GM18499 (cell line): ENCODE measurements around the gene GPBP1.
"Not testable (repeated sequence)": the region's sequence is repeated elsewhere in the genome, so short reads cannot be mapped to it uniquely, and the experiment has no call there.

ENCODE experiments used
- ATAC-seq: cut with Tn5 transposase; IDR thresholded peaks from one replicate; pipeline ENCODE4 v1.9.1; 2021; ENCODE audit warnings: moderate number of reproducible peaks; ENCODE audit not compliant: insufficient read depth, unreplicated experiment

GPBP1 gene, protein sequence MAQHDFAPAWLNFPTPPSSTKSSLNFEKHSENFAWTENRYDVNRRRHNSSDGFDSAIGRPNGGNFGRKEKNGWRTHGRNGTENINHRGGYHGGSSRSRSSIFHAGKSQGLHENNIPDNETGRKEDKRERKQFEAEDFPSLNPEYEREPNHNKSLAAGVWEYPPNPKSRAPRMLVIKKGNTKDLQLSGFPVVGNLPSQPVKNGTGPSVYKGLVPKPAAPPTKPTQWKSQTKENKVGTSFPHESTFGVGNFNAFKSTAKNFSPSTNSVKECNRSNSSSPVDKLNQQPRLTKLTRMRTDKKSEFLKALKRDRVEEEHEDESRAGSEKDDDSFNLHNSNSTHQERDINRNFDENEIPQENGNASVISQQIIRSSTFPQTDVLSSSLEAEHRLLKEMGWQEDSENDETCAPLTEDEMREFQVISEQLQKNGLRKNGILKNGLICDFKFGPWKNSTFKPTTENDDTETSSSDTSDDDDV

DNA sequence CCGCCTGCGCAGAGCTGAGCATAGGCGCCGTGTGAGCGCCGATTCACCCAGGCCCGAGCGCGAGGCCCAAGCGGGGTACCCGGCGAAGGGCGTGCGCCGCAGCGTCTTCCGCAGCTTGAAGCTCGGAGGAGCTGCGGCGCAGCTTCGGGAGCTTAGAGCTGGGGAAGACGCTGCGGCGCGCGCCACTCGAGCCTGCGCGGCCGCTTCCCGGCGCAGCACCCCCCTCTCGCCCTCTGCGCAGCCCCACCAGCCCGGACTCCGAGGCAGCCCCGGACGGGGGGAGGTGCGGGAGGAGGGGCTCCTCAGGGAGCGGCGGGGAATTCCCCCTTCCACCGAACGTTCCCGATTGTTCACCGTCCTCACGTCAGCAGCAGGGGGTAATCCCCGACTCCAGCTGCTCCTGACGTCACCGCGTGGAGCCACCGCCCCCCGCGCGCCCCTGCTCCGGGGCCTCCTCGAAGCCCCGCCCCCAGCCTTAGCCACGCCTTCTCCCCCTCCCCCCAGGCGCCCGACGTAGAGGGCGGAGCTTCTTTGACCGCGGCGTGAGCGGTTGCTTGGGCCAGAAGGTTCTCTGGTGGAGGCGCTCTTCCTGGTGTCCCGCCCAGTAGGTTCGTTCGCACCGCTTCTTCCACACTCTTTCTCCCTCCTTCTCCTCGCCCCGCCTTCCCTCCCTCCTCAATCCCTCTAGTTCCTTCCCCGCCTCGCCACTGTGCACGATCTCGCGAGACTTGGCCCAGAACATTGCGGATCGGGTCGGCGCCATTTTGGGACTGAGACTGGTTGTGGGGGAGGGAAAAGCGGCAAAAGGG is at the start of gene GPBP1:
Gene GPBP1, plus strand, starts transcription at position 741 of the 809 bp plus-strand sequence. CDS start 40,072 bp downstream, outside the sequence.
- ATAC-seq = peak; percentile 37

DNA sequence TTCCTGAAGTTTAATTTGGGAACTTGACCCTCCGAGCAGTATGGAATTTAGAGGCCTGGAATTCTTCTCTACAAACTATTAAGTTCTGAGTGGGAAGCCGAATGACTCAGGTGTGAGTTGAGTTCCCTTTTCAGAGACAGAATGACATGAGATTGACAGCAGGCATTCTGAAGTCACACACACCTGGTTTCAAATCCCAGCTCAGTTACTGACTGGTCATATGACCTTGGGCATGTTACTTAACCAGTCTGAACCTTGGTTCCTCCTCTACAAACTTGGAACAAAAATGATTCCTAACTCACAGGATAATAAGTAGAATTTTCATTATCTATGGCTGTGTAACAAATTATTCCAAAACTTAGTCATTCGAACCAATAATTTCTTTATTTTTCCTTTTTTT is 45.5 kb upstream of the GPBP1 start:
- no peak for ATAC-seq

- no peak for ATAC-seq
These were observed 40.3 kb upstream of the GPBP1 start for GRCh38 chr5:57133574-57133973.

DNA sequence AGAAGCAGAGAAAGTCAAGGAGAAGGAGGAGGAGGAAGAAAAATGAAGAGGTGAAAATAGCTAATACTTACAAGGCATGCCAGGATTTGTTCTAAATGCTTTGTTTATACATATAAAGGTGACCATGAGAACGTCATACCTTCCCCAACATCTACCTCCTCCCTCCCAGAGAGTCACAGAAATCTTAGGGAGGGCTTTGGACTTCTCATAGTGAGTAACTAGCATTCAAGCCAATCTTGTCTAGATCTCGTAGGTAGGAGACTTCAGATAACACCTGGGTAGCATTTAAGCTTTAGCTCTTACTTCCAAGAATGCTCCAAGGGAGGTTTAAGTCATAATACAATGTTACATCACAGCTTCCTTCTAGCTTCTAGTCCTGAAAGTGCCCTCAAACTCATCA is 36.5 kb upstream of the GPBP1 start:
- no peak for ATAC-seq

DNA sequence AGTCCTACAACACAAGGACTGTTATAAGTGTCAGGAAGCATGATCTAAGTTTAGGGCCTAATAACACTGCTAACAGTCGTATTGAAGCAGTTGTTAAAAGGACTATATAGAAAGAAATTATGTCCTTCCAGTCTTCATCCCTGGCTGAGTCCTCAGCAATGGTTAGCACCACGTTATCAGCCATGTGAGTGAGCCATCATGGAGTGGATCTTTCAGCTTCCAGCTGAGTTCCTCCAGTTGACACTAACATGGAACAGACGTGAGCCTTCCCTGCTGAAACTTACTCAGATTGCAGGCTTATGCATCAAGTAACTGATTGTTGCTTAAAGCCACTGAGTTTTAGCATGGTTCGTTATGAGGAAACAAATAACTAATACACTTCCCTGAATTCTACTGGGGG is 21.5 kb upstream of the GPBP1 start:
- ATAC-seq = no peak

- ATAC-seq = no peak
These were observed 18.8 kb upstream of the GPBP1 start for GRCh38 chr5:57155033-57155432.

DNA sequence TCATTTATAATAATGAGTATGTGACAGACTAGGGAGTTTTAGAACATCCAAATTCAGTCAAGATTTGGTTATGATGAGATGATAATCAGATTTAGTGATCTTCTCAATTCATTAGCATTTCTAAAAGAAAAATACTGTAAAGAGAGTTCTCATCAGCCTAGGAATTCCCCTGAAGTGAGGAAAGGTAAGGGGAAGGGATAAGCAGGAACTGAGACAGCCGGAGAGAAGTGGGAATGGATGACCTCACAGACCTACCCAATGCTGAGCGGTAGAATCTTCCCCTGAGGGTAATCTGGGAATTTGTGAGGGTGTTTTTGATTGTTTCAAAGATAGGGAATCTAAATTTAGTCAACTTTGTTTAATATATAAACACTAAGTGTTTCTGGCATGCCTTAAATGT is 16.7 kb upstream of the GPBP1 start:
- ATAC-seq = no peak

- ATAC-seq = no peak
These were observed 16.2 kb upstream of the GPBP1 start for GRCh38 chr5:57157666-57158065.

- ATAC-seq = no peak
These were observed 10.3 kb upstream of the GPBP1 start for GRCh38 chr5:57163553-57164006.

DNA sequence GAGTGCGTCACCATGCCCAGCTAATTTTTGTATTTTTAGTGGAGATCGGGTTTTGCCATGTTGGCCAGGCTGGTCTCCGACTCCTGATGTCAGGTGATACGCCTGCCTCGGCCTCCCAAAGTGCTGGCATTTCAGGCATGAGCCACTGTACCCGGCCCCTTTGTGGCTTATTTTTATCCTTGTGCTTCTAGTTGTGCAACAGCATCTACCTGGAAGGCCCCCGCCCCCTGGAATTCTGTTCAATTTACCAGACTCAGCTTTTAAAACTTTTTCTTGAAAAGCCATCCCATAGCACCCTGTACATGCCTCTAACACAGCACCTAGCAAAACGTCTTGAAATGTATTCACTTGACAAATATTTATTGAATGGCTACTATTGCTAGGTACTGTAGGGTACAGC is 9.7 kb upstream of the GPBP1 start:
- ATAC-seq = no peak

DNA sequence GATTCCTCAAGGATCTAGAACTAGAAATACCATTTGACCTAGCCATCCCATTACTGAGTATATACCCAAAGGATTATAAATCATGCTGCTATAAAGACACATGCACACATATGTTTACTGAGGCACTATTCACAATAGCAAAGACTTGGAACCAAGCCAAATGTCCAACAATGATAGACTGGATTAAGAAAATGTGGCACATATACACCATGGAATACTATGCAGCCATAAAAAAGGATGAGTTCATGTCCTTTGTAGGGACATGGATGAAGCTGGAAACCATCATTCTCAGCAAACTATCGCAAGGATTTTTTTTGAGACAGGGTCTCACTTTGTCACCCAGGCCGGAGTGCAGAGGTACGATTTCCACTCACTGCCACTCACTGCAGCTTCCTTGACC is 8.7 kb upstream of the GPBP1 start:
- not testable (repeated sequence) for ATAC-seq

DNA sequence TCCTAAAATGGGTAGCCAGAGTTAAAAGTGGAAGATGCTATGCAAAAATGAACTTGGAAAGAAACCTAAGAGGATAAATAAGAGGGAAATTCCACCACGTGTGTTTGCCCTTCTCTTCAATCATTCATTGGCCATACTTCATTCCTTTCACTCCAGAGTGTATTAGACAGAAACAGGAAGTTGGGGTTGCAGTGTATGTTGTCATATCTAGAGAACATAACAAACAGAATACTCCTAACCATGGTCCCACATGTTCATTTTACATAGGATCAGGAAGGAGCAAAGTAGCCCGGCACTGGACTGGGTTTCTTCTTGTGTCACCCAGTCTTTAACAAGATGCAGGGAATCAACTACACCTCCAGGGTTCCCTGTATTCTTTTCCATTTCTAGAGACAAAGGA is 7.6 kb upstream of the GPBP1 start:
- peak; percentile 59 for ATAC-seq

GRCh38 chr5:57167201-57167600 is 6.7 kb upstream of the GPBP1 start:
- ATAC-seq = no peak

DNA sequence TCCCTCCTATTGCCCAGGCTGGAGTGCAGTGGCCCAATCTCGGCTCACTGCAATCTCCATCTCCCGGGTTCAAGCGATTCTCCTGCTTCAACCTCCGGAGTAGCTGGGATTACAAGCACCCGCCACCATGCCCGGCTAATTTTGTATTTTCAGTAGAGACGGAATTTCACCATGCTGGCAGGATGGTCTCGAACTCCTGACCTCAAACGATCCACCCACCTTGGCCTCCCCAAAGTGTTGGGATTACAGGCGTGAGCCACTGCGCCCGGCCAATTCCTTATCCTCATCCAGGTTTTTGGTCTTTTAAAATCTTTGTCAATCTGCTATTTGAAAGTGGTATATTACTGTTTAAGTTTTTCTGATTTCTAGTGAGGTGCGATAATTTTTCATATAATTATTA is 3.7 kb upstream of the GPBP1 start:
- not testable (repeated sequence) for ATAC-seq

DNA sequence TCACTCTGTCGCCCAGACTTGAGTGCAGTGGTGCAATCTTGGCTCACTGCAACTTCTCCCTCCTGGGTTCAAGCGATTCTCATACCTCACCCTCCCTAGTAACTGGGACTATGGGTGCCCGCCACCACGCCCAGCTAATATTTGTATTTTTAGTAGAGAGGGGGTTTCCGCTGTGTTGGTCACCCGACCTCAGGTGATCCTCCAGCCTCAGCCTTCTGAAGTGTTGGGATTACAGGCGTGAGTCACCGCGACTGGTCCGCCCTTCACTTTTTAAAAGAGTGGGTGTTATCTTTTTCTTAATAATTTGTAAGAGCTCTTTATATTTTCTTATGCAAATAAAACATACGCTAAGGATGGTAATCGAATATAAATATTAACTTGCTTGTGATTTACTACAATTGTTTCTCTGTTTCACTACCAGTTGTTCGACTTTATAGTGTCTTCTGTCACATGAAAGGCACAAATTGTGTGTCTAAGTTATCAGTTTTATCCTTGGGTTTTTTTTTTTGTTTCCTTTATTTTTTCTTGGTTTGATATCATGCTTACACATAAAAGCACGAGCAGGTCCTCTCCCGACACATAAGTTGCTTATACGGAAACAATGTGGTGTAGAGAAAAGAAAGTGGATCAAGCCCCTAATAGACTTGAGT is 1.9 kb upstream of the GPBP1 start:
- ATAC-seq = no peak

DNA sequence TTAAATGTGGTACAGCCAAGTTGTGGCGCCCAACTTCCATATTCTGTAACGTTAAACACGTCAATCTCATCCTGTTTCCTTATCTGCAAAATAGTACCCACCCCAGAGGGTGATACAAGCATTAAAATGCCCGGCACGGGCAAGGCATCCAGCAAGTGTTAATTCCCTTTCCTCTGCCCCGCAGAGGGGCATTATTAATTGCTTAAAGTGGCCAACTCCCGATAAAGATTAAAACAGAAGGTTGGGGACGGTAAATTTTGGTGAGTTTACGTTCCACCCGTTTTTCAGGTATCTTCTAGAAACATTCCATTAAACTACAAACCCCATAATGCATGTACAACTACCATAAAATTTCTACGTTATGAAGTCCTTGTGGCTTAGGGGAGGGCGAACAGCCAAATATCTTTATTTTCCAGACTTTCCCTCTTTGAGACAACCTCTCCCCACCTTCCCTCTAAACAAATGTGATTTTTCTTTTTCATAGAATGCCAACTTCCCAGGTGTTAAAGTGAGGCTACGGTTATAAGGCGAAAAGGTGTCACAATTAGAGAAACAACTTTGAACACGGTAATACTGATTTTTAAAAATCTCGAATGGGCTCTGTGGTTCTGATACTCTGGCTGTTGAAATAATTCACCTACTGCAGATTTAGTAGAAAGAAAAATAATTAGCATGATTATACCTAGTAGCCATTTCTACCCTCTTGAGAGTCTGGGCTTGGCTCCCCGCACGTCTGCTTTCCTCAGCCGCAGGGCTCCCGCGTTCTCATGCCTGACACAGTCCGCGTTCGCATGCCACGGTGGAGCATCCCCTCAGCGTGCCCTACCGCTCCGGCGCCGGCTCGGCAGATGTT is 1.2 kb upstream of the GPBP1 start:
- ATAC-seq = no peak

GRCh38 chr5:57174128-57174889 is 450 bp downstream of the GPBP1 start:
- ATAC-seq = no peak

- ATAC-seq = no peak
These were observed 1.1 kb downstream of the GPBP1 start for GRCh38 chr5:57174890-57175510.
